GM13976 (cell line): ENCODE results near the gene EXOC6.
"Not testable (repeated sequence)": the region's sequence is repeated elsewhere in the genome, so short reads cannot be mapped to it uniquely, and the experiment has no call there.

Source experiments
- DNase-seq: peaks from one replicate; pipeline ENCODE4 v3.0.0; 2012; ENCODE audit warnings: low spot score
- in situ Hi-C: fragments of 300-500 bp; cut with MboI; formaldehyde crosslinking; loops from one replicate; pipeline ENCODE4 v1.12.0; 2022; ENCODE audit warnings: low sequenced_read_pairs, mixed read lengths, inconsistent platforms; ENCODE audit not compliant: unreplicated experiment
- TF ChIP-seq, protein P1 (sequence below): IDR thresholded peaks from 2 replicates; pipeline ENCODE4 v1.5.1; 2012; ENCODE audit warnings: borderline replicate concordance, mild to moderate bottlenecking; ENCODE audit not compliant: insufficient read depth; ENCODE audit errors: extremely low read depth, missing control alignments, control extremely low read depth

The EXOC6 gene

DNA sequence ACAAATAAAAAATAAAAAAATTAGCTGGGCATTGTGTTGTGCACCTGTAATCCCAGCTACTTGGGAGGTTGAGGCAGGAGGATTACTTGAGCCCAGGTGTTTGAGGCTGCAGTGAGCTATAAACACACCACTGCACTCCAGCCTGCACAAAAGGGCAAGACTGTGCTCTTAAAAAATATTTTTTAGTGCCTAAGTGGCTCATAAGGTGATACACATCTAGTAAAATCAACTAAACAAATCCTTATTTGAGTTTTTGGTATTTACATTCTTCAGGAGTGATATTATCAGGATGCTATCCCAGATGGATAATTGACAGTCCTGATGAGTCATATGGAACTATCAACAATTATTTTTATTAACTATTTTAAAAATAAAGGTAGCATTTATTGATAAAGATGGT lies 93.9 kb downstream of the EXOC6 start:
- TF ChIP-seq, protein P1, sequence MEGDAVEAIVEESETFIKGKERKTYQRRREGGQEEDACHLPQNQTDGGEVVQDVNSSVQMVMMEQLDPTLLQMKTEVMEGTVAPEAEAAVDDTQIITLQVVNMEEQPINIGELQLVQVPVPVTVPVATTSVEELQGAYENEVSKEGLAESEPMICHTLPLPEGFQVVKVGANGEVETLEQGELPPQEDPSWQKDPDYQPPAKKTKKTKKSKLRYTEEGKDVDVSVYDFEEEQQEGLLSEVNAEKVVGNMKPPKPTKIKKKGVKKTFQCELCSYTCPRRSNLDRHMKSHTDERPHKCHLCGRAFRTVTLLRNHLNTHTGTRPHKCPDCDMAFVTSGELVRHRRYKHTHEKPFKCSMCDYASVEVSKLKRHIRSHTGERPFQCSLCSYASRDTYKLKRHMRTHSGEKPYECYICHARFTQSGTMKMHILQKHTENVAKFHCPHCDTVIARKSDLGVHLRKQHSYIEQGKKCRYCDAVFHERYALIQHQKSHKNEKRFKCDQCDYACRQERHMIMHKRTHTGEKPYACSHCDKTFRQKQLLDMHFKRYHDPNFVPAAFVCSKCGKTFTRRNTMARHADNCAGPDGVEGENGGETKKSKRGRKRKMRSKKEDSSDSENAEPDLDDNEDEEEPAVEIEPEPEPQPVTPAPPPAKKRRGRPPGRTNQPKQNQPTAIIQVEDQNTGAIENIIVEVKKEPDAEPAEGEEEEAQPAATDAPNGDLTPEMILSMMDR = no peak
- DNase-seq = no peak
- in situ Hi-C loops = no loop called here

DNA sequence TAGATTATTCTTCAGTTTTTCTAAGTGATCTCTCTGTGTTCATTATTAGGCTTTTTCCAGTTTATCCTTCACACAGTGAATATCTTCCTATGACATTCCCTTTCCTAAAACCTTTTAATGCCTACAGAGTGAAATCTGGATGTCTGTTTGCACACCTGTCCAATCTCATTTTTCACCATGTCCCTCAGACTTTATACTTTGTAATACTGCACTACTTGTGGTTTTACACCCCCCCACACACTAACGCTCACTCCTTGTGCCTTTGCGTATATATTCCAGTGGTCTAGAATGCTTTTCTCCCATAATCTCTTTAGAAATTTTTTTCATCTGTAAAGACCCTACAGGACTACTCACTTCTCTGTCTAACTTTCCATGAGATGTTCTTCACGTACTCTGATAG lies 98.2 kb downstream of the EXOC6 start:
- in situ Hi-C loops = no loop called here
- TF ChIP-seq, protein P1 = no peak
- no peak for DNase-seq

DNA sequence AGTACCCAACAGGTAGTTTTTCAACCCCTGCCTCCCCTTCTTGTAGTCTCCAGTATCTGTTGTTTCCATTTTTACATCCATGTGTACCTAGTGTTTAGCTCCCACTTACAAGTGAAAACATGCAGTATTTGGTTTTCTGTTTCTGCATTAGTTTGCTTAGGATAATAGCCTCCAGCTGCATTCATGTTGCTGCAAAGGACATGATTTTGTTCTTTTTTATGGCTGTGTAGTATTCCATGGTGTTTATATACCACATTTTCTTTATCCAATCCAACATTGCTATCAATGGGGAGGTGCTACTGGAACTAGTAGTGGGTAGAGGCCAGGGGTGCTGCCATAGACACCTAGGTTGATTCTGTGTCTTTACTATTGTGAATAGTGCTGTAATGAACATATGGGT lies 104.3 kb downstream of the EXOC6 start:
- in situ Hi-C loops, DNase-seq: not testable (repeated sequence)

DNA sequence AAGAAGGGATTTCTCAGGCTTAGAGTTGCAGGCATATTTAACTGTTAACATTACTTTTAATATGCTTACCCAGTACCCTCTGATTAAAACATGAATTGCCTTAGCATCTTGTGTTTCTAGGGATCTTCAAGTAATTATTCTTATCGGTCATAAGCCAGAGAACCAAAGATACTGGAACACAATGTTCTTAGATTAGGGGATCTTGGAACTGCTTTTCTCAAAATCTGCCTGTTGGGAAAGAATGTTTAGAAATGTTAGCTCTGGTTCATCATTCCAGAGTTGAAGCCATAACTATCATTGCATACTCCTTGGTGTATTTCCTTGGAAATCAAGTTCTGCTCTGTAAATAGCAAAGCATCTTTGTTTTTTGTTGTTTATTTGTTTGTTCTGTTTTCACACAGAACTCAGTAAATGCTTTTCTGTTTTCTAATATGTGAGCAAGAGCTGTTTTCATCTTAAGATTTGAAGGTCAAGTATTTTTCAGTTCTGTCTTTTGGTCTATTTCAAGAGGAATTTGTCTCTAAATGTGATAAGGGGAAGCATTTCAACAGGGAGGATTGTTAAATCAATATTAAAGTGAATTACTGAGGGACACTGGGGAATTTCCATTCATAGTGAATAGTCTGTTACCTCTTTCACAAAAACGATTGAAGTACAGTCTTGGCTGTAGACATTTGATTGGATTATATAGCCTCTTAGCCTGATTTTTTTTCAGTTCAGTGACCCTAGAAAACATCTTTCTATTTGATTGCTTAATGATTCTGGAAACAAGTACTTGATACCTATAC lies 109.1 kb downstream of the EXOC6 start:
- in situ Hi-C loops = no loop called here
- TF ChIP-seq, protein P1 = no peak
- DNase-seq = no peak

- DNase-seq = no peak
- in situ Hi-C loops = no loop called here
- TF ChIP-seq, protein P1 = no peak
Measured at GRCh38 chr10:92961638-92962037, 113.3 kb downstream of the EXOC6 start.

GRCh38 chr10:92965314-92965713 lies 117.0 kb downstream of the EXOC6 start:
- peak; percentile 23 for DNase-seq
- TF ChIP-seq, protein P1 = peak; percentile 27
- in situ Hi-C loops = no loop called here

DNA sequence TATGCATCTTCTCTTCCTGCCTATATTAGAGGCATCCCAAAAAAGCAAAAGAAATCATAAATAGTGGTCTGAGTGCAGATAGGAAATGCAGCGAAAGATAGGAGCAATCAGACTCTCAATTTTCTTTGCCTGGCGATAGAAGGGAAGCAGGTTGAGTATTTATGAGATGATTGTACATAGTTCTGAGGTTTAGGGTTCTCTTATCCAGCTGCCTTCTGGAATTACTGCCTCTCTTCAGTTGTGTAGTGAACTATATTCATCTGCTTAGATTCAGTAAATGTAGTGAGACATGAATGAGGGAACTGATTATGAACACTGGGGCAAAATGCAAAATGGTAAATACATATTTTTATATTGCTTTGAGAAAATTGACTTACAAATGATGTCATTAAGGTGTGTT lies 119.3 kb downstream of the EXOC6 start:
- no peak for DNase-seq
- in situ Hi-C loops = no loop called here
- TF ChIP-seq, protein P1 = no peak
